AG09319 (cell line): Measurements from ENCODE around the gene NUP58.

Experiments used
- DNase-seq: peaks from one replicate; pipeline ENCODE4 v3.0.0-alpha.2; 2010; ENCODE audit warnings: low read depth; ENCODE audit errors: extremely low read depth
- TF ChIP-seq, protein P1 (sequence below): IDR thresholded peaks from 2 replicates; pipeline ENCODE4 v1.5.1; 2011; ENCODE audit warnings: low read depth, mild to moderate bottlenecking, inconsistent platforms, low read length, moderate library complexity

Gene NUP58

DNA sequence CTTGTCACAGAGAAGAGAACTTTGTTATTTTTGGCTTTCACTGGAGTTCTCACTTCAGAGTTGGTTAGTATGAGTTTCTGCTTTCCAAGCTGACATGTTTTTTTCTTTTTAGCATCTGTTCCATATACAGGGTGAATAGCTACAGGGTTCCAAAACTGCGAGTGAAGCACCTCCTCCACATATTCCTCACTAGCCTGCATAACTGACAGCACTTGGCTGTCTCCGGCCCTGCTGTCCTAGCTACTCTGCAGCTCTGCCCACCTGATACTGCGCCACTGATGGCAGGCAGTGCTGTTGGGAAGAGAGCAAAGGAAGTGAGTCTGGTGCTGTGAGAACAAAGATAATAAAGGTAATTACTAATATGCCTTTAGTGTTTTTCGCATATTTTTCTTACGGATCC lies 77.1 kb downstream of the NUP58 start:
- DNase-seq, result no peak

DNA sequence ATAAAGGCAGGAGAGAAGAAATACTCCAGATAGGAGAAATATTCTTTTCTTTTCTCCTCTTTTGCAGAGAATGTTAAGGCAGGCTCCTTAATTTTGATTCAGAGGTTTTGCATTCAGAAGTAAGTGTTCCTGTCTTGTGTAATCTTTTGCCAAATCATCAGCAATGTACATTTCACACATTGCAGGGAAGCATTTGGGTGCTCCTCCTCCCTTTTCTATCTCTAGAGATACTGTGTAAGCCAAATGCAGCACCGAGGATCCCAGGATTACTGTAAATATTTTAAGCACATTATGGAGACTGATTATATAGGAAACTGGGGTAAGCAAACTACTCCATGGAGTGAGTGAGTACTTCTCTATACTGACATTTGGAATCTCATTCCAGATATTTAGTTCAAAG lies 77.6 kb downstream of the NUP58 start:
- no peak for DNase-seq
- TF ChIP-seq, protein P1, sequence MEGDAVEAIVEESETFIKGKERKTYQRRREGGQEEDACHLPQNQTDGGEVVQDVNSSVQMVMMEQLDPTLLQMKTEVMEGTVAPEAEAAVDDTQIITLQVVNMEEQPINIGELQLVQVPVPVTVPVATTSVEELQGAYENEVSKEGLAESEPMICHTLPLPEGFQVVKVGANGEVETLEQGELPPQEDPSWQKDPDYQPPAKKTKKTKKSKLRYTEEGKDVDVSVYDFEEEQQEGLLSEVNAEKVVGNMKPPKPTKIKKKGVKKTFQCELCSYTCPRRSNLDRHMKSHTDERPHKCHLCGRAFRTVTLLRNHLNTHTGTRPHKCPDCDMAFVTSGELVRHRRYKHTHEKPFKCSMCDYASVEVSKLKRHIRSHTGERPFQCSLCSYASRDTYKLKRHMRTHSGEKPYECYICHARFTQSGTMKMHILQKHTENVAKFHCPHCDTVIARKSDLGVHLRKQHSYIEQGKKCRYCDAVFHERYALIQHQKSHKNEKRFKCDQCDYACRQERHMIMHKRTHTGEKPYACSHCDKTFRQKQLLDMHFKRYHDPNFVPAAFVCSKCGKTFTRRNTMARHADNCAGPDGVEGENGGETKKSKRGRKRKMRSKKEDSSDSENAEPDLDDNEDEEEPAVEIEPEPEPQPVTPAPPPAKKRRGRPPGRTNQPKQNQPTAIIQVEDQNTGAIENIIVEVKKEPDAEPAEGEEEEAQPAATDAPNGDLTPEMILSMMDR, result no peak

More for the DNA sequence above, 77.1 kb downstream of the NUP58 start:
- TF ChIP-seq, protein P1, result no peak

- TF ChIP-seq, protein P1, result no peak
These were observed 78.7 kb downstream of the NUP58 start for GRCh38 chr13:25380082-25380481.

GRCh38 chr13:25380741-25381324 lies 79.4 kb downstream of the NUP58 start:
- TF ChIP-seq, protein P1, result no peak
- DNase-seq, result no peak

More at GRCh38 chr13:25380082-25380481, 78.7 kb downstream of the NUP58 start:
- DNase-seq, result no peak

- TF ChIP-seq, protein P1, result no peak
- no peak for DNase-seq
These were observed 83.5 kb downstream of the NUP58 start for GRCh38 chr13:25384758-25385410.

DNA sequence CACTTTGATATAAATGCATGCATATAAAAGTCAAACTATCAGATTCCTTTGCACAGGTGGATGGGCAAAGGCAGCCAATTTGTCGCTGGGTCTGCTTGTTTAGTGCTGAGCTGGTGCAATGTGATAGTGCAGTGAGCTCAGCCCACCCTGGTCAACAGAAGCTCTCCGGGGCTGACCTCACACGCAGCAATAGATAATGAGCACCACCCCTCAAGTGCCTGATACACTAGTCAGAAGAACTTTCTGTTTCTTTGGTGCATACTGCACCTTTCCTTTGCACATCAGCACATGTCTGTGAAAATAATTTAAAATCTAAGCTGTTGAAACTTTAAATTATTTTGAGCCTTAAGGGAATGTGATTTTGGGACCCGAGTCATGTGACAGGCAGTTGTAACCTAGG lies 90.5 kb downstream of the NUP58 start:
- TF ChIP-seq, protein P1, result no peak
- no peak for DNase-seq
